Lower leg skin (tissue), 3 donors: ENCODE data around the gene GGT5.

ENCODE experiments used
- CTCF ChIP-seq, 3 donors: fragments of 450-650 bp; IDR thresholded peaks; one replicate each; pipeline ENCODE4 v1.5.1; 2016; ENCODE audit warnings: antibody characterized with exemption in 3 of 3, mild to moderate bottlenecking in 3 of 3, moderate library complexity in 2 of 3
- POLR2A ChIP-seq, 2 donors: fragments of 450-650 bp; IDR thresholded peaks; one replicate each; pipeline ENCODE4 v1.6.1; 2016 to 2017; ENCODE audit warnings: antibody characterized with exemption in 2 of 2, mild to moderate bottlenecking in 1 of 2, moderate library complexity in 1 of 2

- TF ChIP-seq CTCF (IDR thresholded peaks at IDR 0.05): no peak
- no peak for TF ChIP-seq POLR2A (IDR thresholded peaks at IDR 0.05)
Measured at GRCh38 chr22:24232124-24232523, 12.8 kb downstream of the GGT5 start.
